HepG2 (cell line): ENCODE data around the gene CR1L. TPM values are rescaled to one million over a fixed set of nuclear protein-coding genes. Genes with fewer than 3 reads are reported as not detected.

Experiments
- AGO1 ChIP-seq: fragments of 200-400 bp; formaldehyde crosslinking; IDR thresholded peaks from 2 replicates; pipeline ENCODE4 v1.6.1; 2017; ENCODE audit warnings: mild to moderate bottlenecking, low read depth, low read length, moderate library complexity; ENCODE audit not compliant: poor library complexity, severe bottlenecking
- GATA4 ChIP-seq: sonication (generic); IDR thresholded peaks from 2 replicates; pipeline ENCODE4 v1.6.1; 2016; ENCODE audit warnings: antibody characterized with exemption, low read depth, borderline replicate concordance
- GMEB1 ChIP-seq: sonication (generic); formaldehyde crosslinking; IDR thresholded peaks from 2 replicates; pipeline ENCODE4 v1.5.1; 2020; ENCODE audit warnings: missing genetic modification reagents, mild to moderate bottlenecking, borderline replicate concordance
- GTF3A ChIP-seq: sonication (generic); formaldehyde crosslinking; conservative IDR thresholded peaks from 2 replicates; pipeline ENCODE4 v1.4.0; 2020; ENCODE audit warnings: mild to moderate bottlenecking, missing genetic modification reagents
- HNF1B ChIP-seq: sonication (generic); formaldehyde crosslinking; IDR thresholded peaks from 2 replicates; pipeline ENCODE4 v1.5.1; 2020; ENCODE audit warnings: mild to moderate bottlenecking, moderate library complexity, missing genetic modification reagents
- IKZF5 ChIP-seq: IDR thresholded peaks from 2 replicates; pipeline ENCODE4 v1.6.1; 2018; ENCODE audit warnings: missing genetic modification reagents, mild to moderate bottlenecking, missing compliant biosample characterization
- MIER3 ChIP-seq: IDR thresholded peaks from 2 replicates; pipeline ENCODE4 v1.6.1; 2016; ENCODE audit warnings: missing compliant biosample characterization, borderline replicate concordance
- REPIN1 ChIP-seq: sonication (generic); formaldehyde crosslinking; IDR thresholded peaks from 2 replicates; pipeline ENCODE4 v1.8.0; 2022; ENCODE audit warnings: missing genetic modification reagents, low read depth, mild to moderate bottlenecking, borderline replicate concordance
- RXRB ChIP-seq: IDR thresholded peaks from 2 replicates; pipeline ENCODE4 v1.6.1; 2016; ENCODE audit warnings: borderline replicate concordance, missing genetic modification reagents, missing compliant biosample characterization
- SKI ChIP-seq: fragments of 450-650 bp; IDR thresholded peaks from one replicate; pipeline ENCODE4 v1.6.1; 2018; ENCODE audit warnings: mild to moderate bottlenecking; ENCODE audit not compliant: partially characterized antibody
- ZBTB38 ChIP-seq: sonication (generic); formaldehyde crosslinking; IDR thresholded peaks from 2 replicates; pipeline ENCODE4 v1.5.1; 2020; ENCODE audit warnings: mild to moderate bottlenecking, missing genetic modification reagents
- ZGPAT ChIP-seq: IDR thresholded peaks from 2 replicates; pipeline ENCODE4 v1.6.1; 2016; ENCODE audit warnings: mild to moderate bottlenecking
- ZNF101 ChIP-seq: sonication (generic); formaldehyde crosslinking; IDR thresholded peaks from 2 replicates; pipeline ENCODE4 v1.4.0; 2020; ENCODE audit warnings: mild to moderate bottlenecking, low read depth, missing genetic modification reagents, borderline replicate concordance
- ZNF782 ChIP-seq: sonication (generic); formaldehyde crosslinking; IDR thresholded peaks from 2 replicates; pipeline ENCODE4 v1.4.0; 2020; ENCODE audit warnings: missing genetic modification reagents, mild to moderate bottlenecking, borderline replicate concordance
- polyA plus RNA-seq, 8 experiments: library from polyadenylated mRNA; depleted of rRNA in 3 of 8; stranded (reverse) in 7 of 8; unstranded in 1 of 8; fragments of >200 nt; fragmentation: Illumina TruSeq in 4 of 8; extraction: Trizol in 4 of 8; gene quantifications; 2 replicates each; pipeline versions ENCODE4 v1.2.1 to v1.2.3, GENCODE V29; 2011 to 2016; ENCODE audit warnings: low read depth in 4 of 8, missing spikeins in 1 of 8, mixed read lengths in 1 of 8; ENCODE audit not compliant: insufficient read depth in 1 of 8
- total RNA-seq, 5 experiments: library from RNA; depleted of rRNA; stranded (reverse); fragments of >200 nt; fragmentation: Illumina TruSeq; extraction: Trizol; gene quantifications; 2 replicates each; pipeline ENCODE4 v1.2.3, GENCODE V29; 2016; ENCODE audit warnings: low read depth in 1 of 5
- TF ChIP-seq, protein P1 (sequence below): sonication (generic); formaldehyde crosslinking; IDR thresholded peaks from 2 replicates; pipeline ENCODE4 v1.5.0; 2020; ENCODE audit warnings: missing genetic modification reagents, mild to moderate bottlenecking, borderline replicate concordance
- TF ChIP-seq, protein P2 (sequence below): sonication (generic); formaldehyde crosslinking; IDR thresholded peaks from 2 replicates; pipeline ENCODE4 v1.8.0; 2022; ENCODE audit warnings: low read depth, missing genetic modification reagents
- TF ChIP-seq, protein P3 (sequence below): sonication (generic); formaldehyde crosslinking; IDR thresholded peaks from 2 replicates; pipeline ENCODE4 v1.5.1; 2020; ENCODE audit warnings: missing genetic modification reagents, mild to moderate bottlenecking, borderline replicate concordance

Gene CR1L
- total and polyA plus RNA-seq, 2 of the 13 experiments (the other 11 are each of a cell fraction or from before 2014, with no cell fraction given): not detected

- peak; percentile 16 for TF ChIP-seq SKI
- TF ChIP-seq REPIN1: no peak
- TF ChIP-seq MIER3 (CRISPR knock-in tag): no peak
- peak; percentile 8 for TF ChIP-seq AGO1
- TF ChIP-seq GATA4: no peak
- TF ChIP-seq RXRB (CRISPR knock-in tag): peak; percentile 58; the same call in 1 of the 2 replicates
- no peak for TF ChIP-seq HNF1B (CRISPR knock-in tag)
- no peak for TF ChIP-seq ZBTB38 (CRISPR knock-in tag)
- peak; percentile 84 for TF ChIP-seq GMEB1 (CRISPR knock-in tag)
- TF ChIP-seq, protein P1, sequence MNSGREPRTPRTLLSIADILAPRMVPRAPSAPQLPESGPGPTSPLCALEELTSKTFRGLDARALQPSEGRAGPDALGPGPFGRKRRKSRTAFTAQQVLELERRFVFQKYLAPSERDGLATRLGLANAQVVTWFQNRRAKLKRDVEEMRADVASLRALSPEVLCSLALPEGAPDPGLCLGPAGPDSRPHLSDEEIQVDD (CRISPR knock-in tag): no peak
- TF ChIP-seq, protein P2, sequence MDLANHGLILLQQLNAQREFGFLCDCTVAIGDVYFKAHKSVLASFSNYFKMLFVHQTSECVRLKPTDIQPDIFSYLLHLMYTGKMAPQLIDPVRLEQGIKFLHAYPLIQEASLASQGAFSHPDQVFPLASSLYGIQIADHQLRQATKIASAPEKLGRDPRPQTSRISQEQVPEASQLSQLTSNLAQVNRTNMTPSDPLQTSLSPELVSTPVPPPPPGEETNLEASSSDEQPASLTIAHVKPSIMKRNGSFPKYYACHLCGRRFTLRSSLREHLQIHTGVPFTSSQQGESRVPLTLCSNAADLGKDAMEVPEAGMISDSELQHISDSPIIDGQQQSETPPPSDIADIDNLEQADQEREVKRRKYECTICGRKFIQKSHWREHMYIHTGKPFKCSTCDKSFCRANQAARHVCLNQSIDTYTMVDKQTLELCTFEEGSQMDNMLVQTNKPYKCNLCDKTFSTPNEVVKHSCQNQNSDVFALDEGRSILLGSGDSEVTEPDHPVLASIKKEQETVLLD (CRISPR knock-in tag): no peak
- TF ChIP-seq, protein P3, sequence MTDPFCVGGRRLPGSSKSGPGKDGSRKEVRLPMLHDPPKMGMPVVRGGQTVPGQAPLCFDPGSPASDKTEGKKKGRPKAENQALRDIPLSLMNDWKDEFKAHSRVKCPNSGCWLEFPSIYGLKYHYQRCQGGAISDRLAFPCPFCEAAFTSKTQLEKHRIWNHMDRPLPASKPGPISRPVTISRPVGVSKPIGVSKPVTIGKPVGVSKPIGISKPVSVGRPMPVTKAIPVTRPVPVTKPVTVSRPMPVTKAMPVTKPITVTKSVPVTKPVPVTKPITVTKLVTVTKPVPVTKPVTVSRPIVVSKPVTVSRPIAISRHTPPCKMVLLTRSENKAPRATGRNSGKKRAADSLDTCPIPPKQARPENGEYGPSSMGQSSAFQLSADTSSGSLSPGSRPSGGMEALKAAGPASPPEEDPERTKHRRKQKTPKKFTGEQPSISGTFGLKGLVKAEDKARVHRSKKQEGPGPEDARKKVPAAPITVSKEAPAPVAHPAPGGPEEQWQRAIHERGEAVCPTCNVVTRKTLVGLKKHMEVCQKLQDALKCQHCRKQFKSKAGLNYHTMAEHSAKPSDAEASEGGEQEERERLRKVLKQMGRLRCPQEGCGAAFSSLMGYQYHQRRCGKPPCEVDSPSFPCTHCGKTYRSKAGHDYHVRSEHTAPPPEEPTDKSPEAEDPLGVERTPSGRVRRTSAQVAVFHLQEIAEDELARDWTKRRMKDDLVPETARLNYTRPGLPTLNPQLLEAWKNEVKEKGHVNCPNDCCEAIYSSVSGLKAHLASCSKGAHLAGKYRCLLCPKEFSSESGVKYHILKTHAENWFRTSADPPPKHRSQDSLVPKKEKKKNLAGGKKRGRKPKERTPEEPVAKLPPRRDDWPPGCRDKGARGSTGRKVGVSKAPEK (CRISPR knock-in tag): no peak
- TF ChIP-seq IKZF5 (CRISPR knock-in tag): peak; percentile 28; the same call in 1 of the 2 replicates
- no peak for TF ChIP-seq ZNF101 (CRISPR knock-in tag)
- no peak for TF ChIP-seq ZGPAT (CRISPR knock-in tag)
- TF ChIP-seq ZNF782: peak; percentile 56; the same call in 1 of the 2 replicates
- TF ChIP-seq GTF3A: no peak; the same call in 1 of the 2 replicates
These were observed 107.6 kb downstream of the CR1L start (continued) for GRCh38 chr1:207752456-207752998.
